GM12864 (cell line): ENCODE measurements around the gene AVL9.

Experiments used
- DNase-seq: peaks from one replicate; pipeline ENCODE4 v3.0.0-alpha.2; 2011; ENCODE audit warnings: low read depth
- H3K4me3 ChIP-seq: 2 replicates; pipeline ENCODE4 v1.5.1; 2011; ENCODE audit warnings: mild to moderate bottlenecking, low read depth, low read length, control low read depth
- CTCF ChIP-seq: IDR thresholded peaks from 2 replicates; pipeline ENCODE4 v1.5.1; 2011; ENCODE audit warnings: low read depth, mild to moderate bottlenecking, moderate library complexity, low read length, control low read depth, inconsistent platforms; ENCODE audit errors: missing control alignments

The AVL9 gene

GRCh38 chr7:32539366-32539765 lies 44.1 kb downstream of the AVL9 start:
- H3K4me3 ChIP-seq = no peak overlapping the region
- no peak for TF ChIP-seq CTCF
- DNase-seq = no peak

GRCh38 chr7:32539919-32540531 lies 44.7 kb downstream of the AVL9 start:
- DNase-seq = no peak
- no peak for TF ChIP-seq CTCF
- no peak overlapping the region for H3K4me3 ChIP-seq

GRCh38 chr7:32542595-32542994 lies 47.3 kb downstream of the AVL9 start:
- no peak for TF ChIP-seq CTCF
- no peak for DNase-seq
- H3K4me3 ChIP-seq = no peak overlapping the region

- H3K4me3 ChIP-seq = no peak overlapping the region
- no peak for TF ChIP-seq CTCF
- no peak for DNase-seq
These were observed 64.2 kb downstream of the AVL9 start for GRCh38 chr7:32559480-32559879.

GRCh38 chr7:32560075-32560474 lies 64.8 kb downstream of the AVL9 start:
- DNase-seq = no peak
- no peak overlapping the region for H3K4me3 ChIP-seq
- no peak for TF ChIP-seq CTCF

- no peak overlapping the region for H3K4me3 ChIP-seq
- no peak for TF ChIP-seq CTCF
These were observed 66.3 kb downstream of the AVL9 start for GRCh38 chr7:32561613-32562012.

GRCh38 chr7:32564542-32564941 lies 69.3 kb downstream of the AVL9 start:
- TF ChIP-seq CTCF = no peak
- H3K4me3 ChIP-seq = no peak overlapping the region
- no peak for DNase-seq

More at GRCh38 chr7:32561613-32562012, 66.3 kb downstream of the AVL9 start:
- DNase-seq = no peak
